Mucosa of stomach (tissue), 1 donor: ENCODE data around the gene MAGEA9B.
"Not testable (repeated sequence)": the region's sequence is repeated elsewhere in the genome, so short reads cannot be mapped to it uniquely, and the experiment has no call there.

Source experiments
- H3K27me3 ChIP-seq: one replicate; pipeline ENCODE4 v1.7.0; 2013; ENCODE audit warnings: mild to moderate bottlenecking, low read length; ENCODE audit not compliant: control insufficient read depth, insufficient read depth
- H3K36me3 ChIP-seq: one replicate; pipeline ENCODE4 v1.7.0; 2013; ENCODE audit warnings: low read length; ENCODE audit not compliant: control insufficient read depth, insufficient read depth
- H3K4me1 ChIP-seq: one replicate; pipeline ENCODE4 v1.7.0; 2013; ENCODE audit warnings: mild to moderate bottlenecking, low read length; ENCODE audit not compliant: control insufficient read depth, insufficient read depth
- H3K4me3 ChIP-seq: one replicate; pipeline ENCODE4 v1.7.0; 2013; ENCODE audit warnings: low read length
- H3K9ac ChIP-seq: one replicate; pipeline ENCODE4 v1.7.0; 2013; ENCODE audit warnings: mild to moderate bottlenecking, low read length, moderate library complexity
- H3K9me3 ChIP-seq: one replicate; pipeline ENCODE4 v1.7.0; 2013; ENCODE audit warnings: mild to moderate bottlenecking, low read length, moderate library complexity; ENCODE audit not compliant: control insufficient read depth
- donor health status: Pancreatic carcinoma.

Gene MAGEA9B

DNA sequence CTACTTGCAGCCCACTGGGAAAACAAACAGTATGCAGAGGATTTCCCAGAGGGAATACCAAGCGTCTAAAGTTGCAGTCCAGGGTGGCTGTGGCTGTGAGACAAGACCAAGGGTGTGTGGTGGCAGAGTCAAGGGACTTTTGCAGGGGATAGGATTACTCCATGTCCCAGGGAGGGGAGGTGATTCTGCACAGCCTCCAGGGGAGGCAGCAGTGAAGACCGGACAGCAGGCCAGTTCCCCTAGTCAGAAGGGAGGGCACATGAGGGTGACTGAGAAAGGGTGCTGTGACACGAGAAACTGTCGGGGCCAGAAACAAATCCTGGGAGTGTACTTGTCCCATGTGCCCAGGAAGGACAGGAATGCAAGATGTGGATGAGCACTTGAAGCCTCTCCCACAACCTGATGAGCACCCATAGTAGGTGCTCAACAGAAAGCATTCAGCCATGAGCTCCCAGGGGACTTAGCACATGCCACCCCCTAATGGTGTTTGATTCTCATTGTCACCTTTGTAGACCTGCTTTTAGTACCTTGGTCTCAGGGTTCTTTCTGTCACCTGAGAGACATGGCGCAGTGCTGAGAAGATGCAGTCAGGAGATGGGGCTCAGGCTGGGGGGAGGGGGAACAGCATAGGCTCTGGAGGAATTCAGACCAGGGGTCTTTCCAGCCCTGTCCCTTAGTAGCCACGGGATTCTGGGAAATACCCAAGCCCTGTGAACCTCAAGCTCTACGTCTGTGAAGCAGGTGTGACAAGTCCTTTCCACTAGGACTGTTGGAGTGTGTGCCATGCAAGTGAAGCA lies 19.4 kb downstream of the MAGEA9B start:
- Histone ChIP-seq H3K36me3 (no peaks in the 10 kb centered on the region), H3K9me3 (no peaks in the 10 kb centered on the region), H3K4me3 (no peak overlapping the region), H3K4me1 (peaks cover 7% of the 10 kb centered on the region), H3K27me3 (no peaks in the 10 kb centered on the region), H3K9ac (no peak overlapping the region)

DNA sequence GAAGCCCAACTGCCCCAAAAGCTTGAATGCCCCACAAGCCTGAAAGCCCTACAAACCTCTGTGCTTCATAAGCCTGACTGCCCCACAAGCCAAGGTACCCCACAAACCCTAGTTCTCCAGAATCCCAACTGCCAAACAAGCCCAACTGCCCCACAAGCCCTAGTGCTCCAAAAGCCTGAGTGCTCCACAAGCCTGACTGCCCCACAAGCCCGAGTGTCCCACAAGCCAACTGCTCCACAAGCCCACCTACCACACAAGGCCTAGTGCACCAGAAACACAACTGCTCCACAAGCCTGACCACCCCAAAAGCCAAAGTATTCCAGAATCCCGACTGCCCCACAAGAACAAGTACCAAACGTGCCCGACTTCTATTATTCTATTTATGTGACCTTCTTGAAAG lies 23.9 kb downstream of the MAGEA9B start:
- H3K4me3 ChIP-seq: no peak overlapping the region
- H3K36me3 ChIP-seq: no peaks in the 10 kb centered on the region
- H3K9me3 ChIP-seq: no peaks in the 10 kb centered on the region
- no peak overlapping the region for H3K9ac ChIP-seq
- peaks cover 4% of the 10 kb centered on the region for H3K4me1 ChIP-seq
- no peaks in the 10 kb centered on the region for H3K27me3 ChIP-seq

- H3K27me3 ChIP-seq, H3K4me3 ChIP-seq, H3K36me3 ChIP-seq, H3K9ac ChIP-seq, H3K9me3 ChIP-seq, H3K4me1 ChIP-seq: not testable (repeated sequence)
Observed at GRCh38 chrX:149555251-149555650, 32.0 kb downstream of the MAGEA9B start.

- not testable (repeated sequence) for H3K4me1 ChIP-seq, H3K27me3 ChIP-seq, H3K9me3 ChIP-seq, H3K9ac ChIP-seq, H3K36me3 ChIP-seq, H3K4me3 ChIP-seq
Observed at GRCh38 chrX:149551939-149552248, 35.4 kb downstream of the MAGEA9B start.

- not testable (repeated sequence) for H3K27me3 ChIP-seq, H3K9ac ChIP-seq, H3K9me3 ChIP-seq, H3K4me3 ChIP-seq, H3K36me3 ChIP-seq, H3K4me1 ChIP-seq
Observed at GRCh38 chrX:149551245-149551938, 35.9 kb downstream of the MAGEA9B start.

DNA sequence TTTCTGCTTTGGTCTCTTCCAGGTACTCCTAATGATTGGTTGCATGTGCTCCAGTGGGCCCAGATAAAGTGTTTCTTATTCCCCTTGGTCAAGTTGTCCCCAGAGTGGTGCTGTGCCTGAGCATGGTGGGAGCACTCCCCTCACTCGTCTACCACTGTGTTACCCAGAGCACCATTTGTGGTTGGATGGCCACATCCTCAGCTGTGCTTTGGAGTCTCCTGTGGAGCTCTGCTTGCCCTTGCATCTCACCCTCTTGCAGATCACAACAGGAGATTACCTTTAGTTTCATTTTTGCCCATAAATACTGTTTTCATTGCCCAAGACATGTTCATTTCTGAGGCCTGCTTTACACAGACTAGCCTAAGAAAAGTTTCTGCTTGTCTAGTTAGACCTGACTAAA lies 36.8 kb downstream of the MAGEA9B start:
- H3K27me3 ChIP-seq, H3K4me3 ChIP-seq, H3K4me1 ChIP-seq, H3K9me3 ChIP-seq, H3K9ac ChIP-seq, H3K36me3 ChIP-seq: not testable (repeated sequence)

- H3K4me3 ChIP-seq, H3K36me3 ChIP-seq, H3K9ac ChIP-seq: not testable (repeated sequence)
Observed at GRCh38 chrX:149549701-149550100, 37.6 kb downstream of the MAGEA9B start, which contains the start of gene HSFX3. Gene HSFX3, minus strand, starts transcription at chrX:149549924. Its CDS starts 72 bp downstream, at chrX:149549852.

DNA sequence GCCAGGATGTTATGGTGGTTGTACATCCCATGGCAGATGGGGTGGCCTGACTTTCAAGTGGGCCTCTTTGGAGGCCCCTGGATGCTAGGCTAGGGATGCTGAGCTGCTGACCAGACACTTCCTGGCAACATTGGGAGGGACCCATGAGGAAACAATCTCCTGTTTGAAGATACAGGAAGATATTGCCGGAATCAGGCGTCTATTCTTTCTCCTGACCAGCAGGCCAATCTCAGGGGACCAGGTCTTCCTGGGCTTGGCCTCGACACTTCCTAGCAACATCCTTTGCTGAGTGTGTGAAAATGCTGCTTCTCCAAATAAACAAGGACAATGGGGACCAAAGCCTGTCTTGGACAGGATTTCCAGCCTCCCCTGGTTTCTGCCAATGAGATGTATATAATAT lies 39.5 kb downstream of the MAGEA9B start:
- not testable (repeated sequence) for H3K4me3 ChIP-seq, H3K4me1 ChIP-seq, H3K27me3 ChIP-seq, H3K9me3 ChIP-seq, H3K9ac ChIP-seq, H3K36me3 ChIP-seq

More at GRCh38 chrX:149549701-149550100, 37.6 kb downstream of the MAGEA9B start, which contains the start of gene HSFX3:
- not testable (repeated sequence) for H3K9me3 ChIP-seq, H3K4me1 ChIP-seq, H3K27me3 ChIP-seq

DNA sequence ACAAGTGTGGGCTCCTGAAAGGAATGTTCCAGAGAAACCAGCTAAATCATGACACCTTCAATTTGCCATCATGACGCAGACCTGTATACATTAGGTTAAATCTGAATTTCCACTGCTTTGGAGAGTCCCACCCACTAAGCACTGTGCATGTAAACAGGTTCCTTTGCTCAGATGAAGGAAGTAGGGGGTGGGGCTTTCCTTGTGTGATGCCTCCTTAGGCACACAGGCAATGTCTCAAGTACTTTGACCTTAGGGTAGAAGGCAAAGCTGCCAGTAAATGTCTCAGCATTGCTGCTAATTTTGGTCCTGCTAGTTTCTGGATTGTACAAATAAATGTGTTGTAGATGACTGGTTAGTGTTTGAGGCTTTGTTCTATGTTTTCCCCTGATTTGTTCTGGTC lies 40.3 kb downstream of the MAGEA9B start:
- H3K9ac ChIP-seq, H3K27me3 ChIP-seq, H3K9me3 ChIP-seq, H3K4me1 ChIP-seq, H3K36me3 ChIP-seq, H3K4me3 ChIP-seq: not testable (repeated sequence)

- H3K4me1 ChIP-seq, H3K4me3 ChIP-seq, H3K27me3 ChIP-seq, H3K9me3 ChIP-seq, H3K36me3 ChIP-seq, H3K9ac ChIP-seq: not testable (repeated sequence)
Observed at GRCh38 chrX:149545545-149546543, 41.4 kb downstream of the MAGEA9B start.

GRCh38 chrX:149541521-149542047 lies 45.7 kb downstream of the MAGEA9B start:
- H3K9me3 ChIP-seq: no peaks in the 10 kb centered on the region
- H3K9ac ChIP-seq: peak overlapping the region; percentile 70
- H3K27me3 ChIP-seq: no peaks in the 10 kb centered on the region
- no peaks in the 10 kb centered on the region for H3K36me3 ChIP-seq
- H3K4me1 ChIP-seq: peaks cover 4% of the 10 kb centered on the region
- H3K4me3 ChIP-seq: peak overlapping the region; percentile 56
